HG02973 (cell line): ENCODE data around the gene SH2B3.
"Not testable (repeated sequence)": the region's sequence is repeated elsewhere in the genome, so short reads cannot be mapped to it uniquely, and the experiment has no call there.

Source experiments
- ATAC-seq: cut with Tn5 transposase; IDR thresholded peaks from one replicate; pipeline ENCODE4 v1.9.1; 2021; ENCODE audit warnings: moderate library complexity; ENCODE audit not compliant: unreplicated experiment

Gene SH2B3

GRCh38 chr12:111455448-111456320, 50.0 kb downstream of the SH2B3 start:
- ATAC-seq, result no peak

GRCh38 chr12:111457071-111457470, 51.3 kb downstream of the SH2B3 start:
- no peak for ATAC-seq

DNA sequence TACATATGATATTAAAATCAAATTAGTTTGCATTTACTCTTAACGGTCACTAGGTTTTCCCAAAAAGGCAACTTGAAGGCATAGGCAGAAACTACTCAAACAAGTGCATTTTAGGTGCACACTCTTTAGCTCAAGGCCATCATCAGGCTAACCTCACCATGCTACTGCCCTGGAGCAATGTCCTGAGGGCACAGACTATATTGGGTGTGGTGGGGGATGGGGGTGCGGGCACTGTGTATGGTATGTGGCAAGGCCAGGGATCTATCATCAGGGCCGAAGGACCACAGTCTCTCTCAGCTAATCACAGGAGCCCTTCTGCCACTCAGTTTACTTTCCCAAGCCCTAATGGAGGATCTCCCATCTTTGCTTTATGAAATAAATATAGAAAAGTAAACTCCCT, 51.9 kb downstream of the SH2B3 start:
- ATAC-seq, result no peak

DNA sequence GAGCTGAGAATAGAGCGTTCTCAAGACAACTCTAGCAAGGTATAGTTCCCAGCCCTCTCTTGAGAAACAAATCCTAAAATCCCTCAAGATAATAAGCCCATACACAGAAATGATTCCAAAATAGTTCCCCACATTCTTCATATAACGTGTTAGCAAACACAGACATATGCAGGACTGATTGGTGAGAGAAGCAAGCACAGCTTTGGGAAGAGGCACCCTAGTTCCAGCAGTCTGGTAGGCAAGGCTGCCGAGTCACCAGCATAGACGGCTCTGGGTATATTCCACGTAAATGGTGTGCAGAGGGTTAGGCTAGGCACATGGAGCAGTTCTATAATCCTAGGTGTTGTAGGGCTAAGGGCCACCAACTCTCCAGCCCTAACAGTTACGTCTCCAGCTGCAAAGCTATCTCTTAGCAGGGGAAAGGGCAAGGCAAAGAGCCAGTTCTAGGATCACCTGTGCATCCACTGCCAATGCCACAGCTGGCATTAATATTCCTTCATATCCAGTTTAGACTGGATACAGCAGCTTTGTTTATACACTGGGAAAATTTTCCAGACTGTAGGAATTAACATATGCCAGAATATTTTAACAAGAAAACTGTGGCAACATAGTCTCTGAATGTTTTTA, 52.9 kb downstream of the SH2B3 start:
- ATAC-seq, result no peak

DNA sequence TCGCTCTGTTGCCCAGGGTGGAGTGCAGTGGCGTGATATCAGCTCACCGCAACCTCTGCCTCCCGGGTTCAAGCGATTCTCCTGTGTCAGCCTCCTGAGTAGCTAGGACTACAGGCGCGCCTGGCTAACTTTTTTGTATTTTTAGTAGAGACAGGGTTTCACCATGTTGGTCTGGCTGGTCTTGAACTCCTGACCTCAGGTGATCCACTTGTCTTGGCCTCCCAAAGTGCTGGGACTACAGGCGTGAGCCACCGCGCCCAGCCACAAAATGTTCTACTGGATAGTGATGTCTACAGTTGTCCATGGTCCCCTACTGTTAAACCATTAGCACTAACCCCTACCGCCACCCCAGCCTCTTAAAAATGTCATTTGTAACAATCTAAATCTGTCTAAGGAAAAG, 54.4 kb downstream of the SH2B3 start:
- ATAC-seq, result not testable (repeated sequence)

GRCh38 chr12:111462210-111462769, 56.6 kb downstream of the SH2B3 start:
- ATAC-seq, result no peak

DNA sequence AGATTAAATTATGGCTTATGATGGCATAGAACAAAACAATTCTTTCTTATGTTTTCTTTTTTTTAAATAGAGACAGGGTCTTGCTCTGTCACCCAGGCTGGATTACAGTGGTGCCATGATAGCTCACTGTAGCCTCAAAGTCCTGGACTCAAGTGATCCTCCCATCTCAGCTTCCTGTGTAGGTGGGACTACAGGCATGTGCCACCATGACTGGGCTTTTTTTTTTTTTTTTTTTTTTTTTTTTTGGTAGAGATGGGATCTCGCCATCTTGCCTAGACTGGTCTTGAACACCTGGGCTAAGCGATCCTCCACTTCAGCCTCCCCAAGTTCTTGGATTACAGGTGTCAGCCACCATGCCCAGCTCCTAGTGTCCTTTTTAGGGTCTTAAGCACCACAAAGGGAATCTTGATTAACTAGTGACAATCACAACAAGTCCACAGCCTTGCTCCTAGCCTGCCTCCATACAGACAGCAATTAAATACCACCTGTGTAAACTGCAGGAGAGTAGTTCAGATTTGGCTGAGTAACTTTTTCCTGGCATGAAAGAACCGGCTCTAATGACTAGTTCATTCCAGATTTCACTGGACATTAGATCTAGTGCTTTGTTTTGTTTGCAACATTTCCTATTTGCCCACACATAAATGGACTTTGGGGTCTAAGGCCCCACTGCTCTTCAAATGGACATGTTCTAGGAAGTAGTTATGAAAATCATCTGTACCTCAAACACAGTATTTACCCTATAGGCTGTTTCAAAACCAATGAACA, 61.6 kb downstream of the SH2B3 start:
- no peak for ATAC-seq

GRCh38 chr12:111467857-111468241, 62.1 kb downstream of the SH2B3 start:
- ATAC-seq, result no peak

DNA sequence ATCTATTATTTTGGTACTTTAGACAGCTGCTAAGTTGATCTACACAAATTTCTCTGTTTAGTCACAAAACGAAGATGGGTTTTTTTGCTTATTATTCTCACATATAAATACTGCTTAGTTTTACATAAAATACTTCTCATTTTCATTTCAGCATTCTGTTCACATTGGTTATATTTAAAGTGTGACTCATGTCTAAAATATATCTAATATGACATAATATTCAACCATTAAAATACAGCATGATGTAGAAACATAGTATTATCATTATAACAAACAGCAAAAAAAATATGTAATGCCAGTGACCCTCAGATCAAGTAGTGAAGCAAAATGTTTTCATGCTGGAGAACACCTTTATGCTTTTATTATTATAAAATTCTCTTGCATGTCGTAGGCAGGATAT, 63.7 kb downstream of the SH2B3 start:
- ATAC-seq, result no peak

DNA sequence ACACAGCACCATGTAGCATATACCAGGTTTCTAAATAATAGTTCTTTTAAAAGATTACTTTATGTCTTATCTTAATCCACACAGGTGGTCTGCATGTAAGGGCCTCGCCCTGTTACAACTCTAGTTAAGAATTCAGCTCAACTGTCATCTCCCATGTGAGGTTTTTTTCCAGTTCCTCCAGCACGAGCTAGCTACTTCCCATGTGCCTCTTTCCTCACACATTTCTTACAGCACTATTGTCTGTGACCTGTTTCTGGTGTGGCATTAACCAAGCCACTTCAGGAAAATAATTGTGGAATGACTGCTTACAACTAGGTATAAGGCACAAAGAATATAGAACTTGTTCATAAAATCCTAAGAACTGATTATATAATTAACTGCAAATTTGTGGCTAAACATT, 65.5 kb downstream of the SH2B3 start:
- no peak for ATAC-seq

DNA sequence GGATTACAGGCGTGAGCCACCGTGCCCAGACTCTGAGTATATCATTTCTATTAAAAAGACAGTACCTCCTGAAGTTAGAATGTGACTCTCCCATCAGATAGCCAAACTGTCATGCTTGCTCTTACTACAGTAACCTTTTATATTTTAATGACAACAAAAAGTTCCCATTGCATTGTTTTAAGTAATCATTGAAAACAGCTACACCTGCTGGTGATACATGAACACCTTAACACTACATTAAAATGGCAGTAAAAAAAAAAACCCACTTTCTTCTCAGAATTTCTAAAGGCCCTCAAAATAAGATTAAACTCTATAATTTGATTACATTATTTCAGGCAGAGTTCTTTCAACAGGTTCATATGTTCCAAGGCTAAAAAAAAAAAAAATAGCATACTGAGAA, 76.7 kb downstream of the SH2B3 start:
- no peak for ATAC-seq

GRCh38 chr12:111488271-111488670, 82.5 kb downstream of the SH2B3 start:
- ATAC-seq, result no peak

DNA sequence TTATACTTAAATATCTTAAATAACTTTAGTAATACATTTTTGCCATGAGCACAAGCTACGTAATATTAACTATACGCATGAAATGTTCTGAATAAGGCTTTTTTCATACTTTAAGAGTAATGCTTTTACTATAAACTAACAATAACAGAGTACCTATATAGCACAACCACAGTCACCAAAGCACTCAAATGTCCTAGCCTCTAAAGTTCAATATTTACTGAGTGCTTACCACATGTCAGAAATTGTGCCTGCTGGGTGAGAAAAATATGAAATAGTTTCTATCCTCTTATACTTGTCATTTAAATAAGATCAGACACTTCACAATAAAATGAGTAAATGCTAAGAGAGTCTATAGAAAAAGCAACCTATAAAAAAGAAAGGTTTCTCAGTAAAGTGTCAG, 83.1 kb downstream of the SH2B3 start:
- ATAC-seq, result no peak

GRCh38 chr12:111492979-111493378, 87.3 kb downstream of the SH2B3 start:
- not testable (repeated sequence) for ATAC-seq

DNA sequence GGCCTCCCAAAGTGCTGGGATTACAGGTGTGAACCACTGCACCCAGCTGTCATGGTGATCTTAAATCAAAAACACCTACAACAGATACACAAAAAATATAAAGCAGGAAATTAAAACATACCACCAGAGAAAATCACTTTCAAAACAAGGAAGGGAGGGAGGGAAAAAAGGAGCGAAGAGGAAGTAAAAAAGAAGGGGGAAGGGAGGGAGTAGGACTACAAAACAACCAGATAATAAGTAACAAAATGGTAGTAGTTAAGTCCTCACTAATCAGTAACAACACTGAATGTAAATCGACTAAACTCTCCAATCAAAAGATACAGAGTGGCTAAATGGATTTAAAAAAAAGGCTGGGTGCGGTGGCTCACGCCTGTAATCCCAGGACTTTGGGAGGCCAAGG, 89.0 kb downstream of the SH2B3 start:
- no peak for ATAC-seq
